ENCODE results near the gene CCDC3.

GRCh38 chr10:12905067-12905466, 96.4 kb downstream of the CCDC3 start:
- no peak for TF ChIP-seq CTCF (conservative IDR thresholded peaks at IDR 0.05; ENCODE audit: low read depth, low read length)
- no peak for TF ChIP-seq EZH2 (IDR thresholded peaks at IDR 0.05; ENCODE audit: borderline replicate concordance, low read depth, low read length, poor library complexity, severe bottlenecking)
